Central memory CD8-positive, alpha-beta T cell (primary cell): ENCODE measurements around the gene FADS6.

Source experiments
- ATAC-seq: fragments of 150-1000 bp; cut with Tn5 transposase; replicated peaks from 2 replicates; pipeline ENCODE4 v1.10.0; 2022; ENCODE audit warnings: mild to moderate bottlenecking, moderate FRiP score, moderate number of reproducible peaks; ENCODE audit not compliant: poor library complexity, severe bottlenecking; ENCODE audit errors: extremely low read depth
- DNase-seq, 2 donors: peaks; one replicate each; pipeline ENCODE4 v3.0.0; 2021; ENCODE audit warnings: low spot score in 2 of 2
- H3K27ac Mint-ChIP-seq: one replicate; pipeline ENCODE4 v1.8.0; 2022; ENCODE audit warnings: low read depth, mild to moderate bottlenecking, moderate library complexity, mixed read lengths
- H3K27me3 Mint-ChIP-seq: one replicate; pipeline ENCODE4 v1.8.0; 2022; ENCODE audit warnings: mixed read lengths
- H3K36me3 Mint-ChIP-seq: one replicate; pipeline ENCODE4 v1.8.0; 2022; ENCODE audit warnings: mild to moderate bottlenecking, moderate library complexity, mixed read lengths; ENCODE audit not compliant: insufficient read depth
- H3K4me1 Mint-ChIP-seq: one replicate; pipeline ENCODE4 v1.8.0; 2022; ENCODE audit warnings: mixed read lengths
- H3K4me3 Mint-ChIP-seq: one replicate; pipeline ENCODE4 v1.8.0; 2022; ENCODE audit warnings: mild to moderate bottlenecking, moderate library complexity, mixed read lengths
- H3K9me3 Mint-ChIP-seq: one replicate; pipeline ENCODE4 v1.8.0; 2022; ENCODE audit warnings: mixed read lengths

The FADS6 gene

GRCh38 chr17:74898376-74898946 is 5.0 kb upstream of the FADS6 start:
- peaks cover 52% of the 10 kb centered on the region for H3K27me3 Mint-ChIP-seq
- no peak overlapping the region for H3K4me3 Mint-ChIP-seq
- H3K4me1 Mint-ChIP-seq: peaks cover 5% of the 10 kb centered on the region

GRCh38 chr17:74893936-74894671 is 671 bp upstream of the FADS6 start:
- ATAC-seq: no peak

More at GRCh38 chr17:74898376-74898946, 5.0 kb upstream of the FADS6 start:
- Mint-ChIP-seq H3K36me3 (peaks cover 1% of the 10 kb centered on the region), H3K9me3 (no peaks in the 10 kb centered on the region), H3K27ac (no peak overlapping the region)
- ATAC-seq (no peak), DNase-seq (no peak)

GRCh38 chr17:74892013-74892841 is 1.2 kb downstream of the FADS6 start:
- ATAC-seq: no peak
- Mint-ChIP-seq H3K27ac (no peak overlapping the region), H3K9me3 (no peaks in the 10 kb centered on the region), H3K36me3 (no peaks in the 10 kb centered on the region), H3K27me3 (peaks cover 61% of the 10 kb centered on the region), H3K4me3 (no peak overlapping the region), H3K4me1 (peaks cover 5% of the 10 kb centered on the region)
- DNase-seq: no peak

More at GRCh38 chr17:74893936-74894671, 671 bp upstream of the FADS6 start:
- DNase-seq: no peak
- Mint-ChIP-seq H3K4me3 (peak overlapping the region; percentile 58), H3K36me3 (no peaks in the 10 kb centered on the region), H3K9me3 (no peaks in the 10 kb centered on the region), H3K27ac (no peak overlapping the region), H3K4me1 (peaks cover 5% of the 10 kb centered on the region), H3K27me3 (peaks cover 56% of the 10 kb centered on the region)

GRCh38 chr17:74890554-74890953 is 2.9 kb downstream of the FADS6 start:
- H3K36me3 Mint-ChIP-seq: no peaks in the 10 kb centered on the region
- no peaks in the 10 kb centered on the region for H3K9me3 Mint-ChIP-seq
- peaks cover 62% of the 10 kb centered on the region for H3K27me3 Mint-ChIP-seq
- ATAC-seq: no peak
- no peak overlapping the region for H3K4me3 Mint-ChIP-seq
- no peak overlapping the region for H3K27ac Mint-ChIP-seq
- no peak for DNase-seq
- H3K4me1 Mint-ChIP-seq: peaks cover 5% of the 10 kb centered on the region

GRCh38 chr17:74888469-74888868 is 5.0 kb downstream of the FADS6 start:
- Mint-ChIP-seq H3K27ac (no peak overlapping the region), H3K4me1 (no peaks in the 10 kb centered on the region), H3K9me3 (no peaks in the 10 kb centered on the region), H3K27me3 (peaks cover 62% of the 10 kb centered on the region), H3K36me3 (peaks cover 1% of the 10 kb centered on the region), H3K4me3 (no peak overlapping the region)
- ATAC-seq (no peak), DNase-seq (no peak)

GRCh38 chr17:74883241-74883745 is 10.1 kb downstream of the FADS6 start:
- H3K27ac Mint-ChIP-seq: no peak overlapping the region
- peaks cover 61% of the 10 kb centered on the region for H3K27me3 Mint-ChIP-seq
- no peaks in the 10 kb centered on the region for H3K4me1 Mint-ChIP-seq
- H3K4me3 Mint-ChIP-seq: no peak overlapping the region
- DNase-seq (no peak), ATAC-seq (no peak)
- no peaks in the 10 kb centered on the region for H3K9me3 Mint-ChIP-seq
- peaks cover 4% of the 10 kb centered on the region for H3K36me3 Mint-ChIP-seq

- H3K27ac Mint-ChIP-seq: no peak overlapping the region
- no peaks in the 10 kb centered on the region for H3K4me1 Mint-ChIP-seq
- peaks cover 60% of the 10 kb centered on the region for H3K27me3 Mint-ChIP-seq
- ATAC-seq: no peak
- DNase-seq: no peak
- H3K36me3 Mint-ChIP-seq: peaks cover 6% of the 10 kb centered on the region
- H3K4me3 Mint-ChIP-seq: no peak overlapping the region
- no peaks in the 10 kb centered on the region for H3K9me3 Mint-ChIP-seq
Measured at GRCh38 chr17:74882517-74883240, 10.8 kb downstream of the FADS6 start.

GRCh38 chr17:74881073-74881472 is 12.4 kb downstream of the FADS6 start:
- Mint-ChIP-seq H3K36me3 (peaks cover 6% of the 10 kb centered on the region), H3K27me3 (peaks cover 44% of the 10 kb centered on the region), H3K4me3 (no peak overlapping the region), H3K27ac (no peak overlapping the region), H3K4me1 (no peaks in the 10 kb centered on the region), H3K9me3 (no peaks in the 10 kb centered on the region)
- ATAC-seq (no peak), DNase-seq (no peak)

- no peak overlapping the region for H3K27ac Mint-ChIP-seq
- no peaks in the 10 kb centered on the region for H3K9me3 Mint-ChIP-seq
- no peaks in the 10 kb centered on the region for H3K4me1 Mint-ChIP-seq
- H3K36me3 Mint-ChIP-seq: peaks cover 6% of the 10 kb centered on the region
- ATAC-seq (no peak), DNase-seq (no peak)
- no peak overlapping the region for H3K4me3 Mint-ChIP-seq
- peaks cover 26% of the 10 kb centered on the region for H3K27me3 Mint-ChIP-seq
Measured at GRCh38 chr17:74879308-74879707, 14.1 kb downstream of the FADS6 start.

- H3K36me3 Mint-ChIP-seq: peaks cover 4% of the 10 kb centered on the region
- no peaks in the 10 kb centered on the region for H3K9me3 Mint-ChIP-seq
- peaks cover 20% of the 10 kb centered on the region for H3K27me3 Mint-ChIP-seq
- H3K27ac Mint-ChIP-seq: no peak overlapping the region
- H3K4me1 Mint-ChIP-seq: peaks cover 5% of the 10 kb centered on the region
- DNase-seq (no peak), ATAC-seq (no peak)
- H3K4me3 Mint-ChIP-seq: no peak overlapping the region
Measured at GRCh38 chr17:74878658-74879057, 14.8 kb downstream of the FADS6 start.

- no peak for ATAC-seq
- DNase-seq: no peak
Measured at GRCh38 chr17:74877592-74878548, 15.6 kb downstream of the FADS6 start.

More at GRCh38 chr17:74877592-74878548, 15.6 kb downstream of the FADS6 start:
- Mint-ChIP-seq H3K4me1 (peaks cover 6% of the 10 kb centered on the region), H3K9me3 (no peaks in the 10 kb centered on the region), H3K27ac (no peak overlapping the region), H3K4me3 (no peak overlapping the region), H3K27me3 (peaks cover 12% of the 10 kb centered on the region), H3K36me3 (peaks cover 9% of the 10 kb centered on the region)
